Stomach (tissue), 4 donors: ENCODE measurements around the gene DNAJC4.

Experiments used
- CTCF ChIP-seq, 7 experiments: fragments of 450-650 bp in 4 of 7; fragments of 200-600 bp in 3 of 7; sonication (generic) in 3 of 7; IDR thresholded peaks; one replicate each; pipeline ENCODE4 v1.5.1; 2016 to 2019; ENCODE audit warnings: antibody characterized with exemption in 7 of 7, control low read depth in 2 of 7, mild to moderate bottlenecking in 1 of 7
- EP300 ChIP-seq: sonication (generic); formaldehyde crosslinking; IDR thresholded peaks from one replicate; pipeline ENCODE4 v1.6.1; 2017; ENCODE audit warnings: antibody characterized with exemption

GRCh38 chr11:64204080-64204440 lies 26.3 kb upstream of the DNAJC4 start:
- TF ChIP-seq EP300 = no peak
- TF ChIP-seq CTCF (IDR thresholded peaks at IDR 0.05) = no peak
